Panc1 (cell line): ENCODE data around the gene UBTD2. TPM values are rescaled to one million over a fixed set of nuclear protein-coding genes. Genes with fewer than 3 reads are reported as not detected.

Source experiments
- ATAC-seq: fragments of 200-7000 bp; cut with Tn5 transposase; 2 replicates; pipeline ENCODE4 v1.9.1; 2020; ENCODE audit warnings: mild to moderate bottlenecking, moderate library complexity
- BruUV-seq: library from RNA; stranded (reverse); fragments of 400-500 nt; replicated peaks from 2 replicates; lab custom pipeline; 2021; lab: Mats Ljungman, UMichigan
- CTCF ChIA-PET: fragments of 300-600 bp; sonication (Branson Sonifier 250); formaldehyde crosslinking; loops from one replicate; lab custom pipeline; 2022; ENCODE audit warnings: antibody characterized with exemption; lab: Charles Lee
- POLR2A ChIA-PET: fragments of 300-600 bp; sonication (Branson Sonifier 250); formaldehyde crosslinking; loops from one replicate; lab custom pipeline; 2022; ENCODE audit warnings: antibody characterized with exemption; lab: Charles Lee
- DNase-seq: peaks from one replicate; pipeline ENCODE4 v3.0.0-alpha.2; 2010; ENCODE audit warnings: low read depth, low spot score
- H3K27ac ChIP-seq: 2 replicates; pipeline ENCODE4 v1.5.1; 2011; ENCODE audit warnings: mild to moderate bottlenecking, low read length, inconsistent platforms
- H3K27me3 ChIP-seq: fragments of 200-500 bp; sonication (Bioruptor generic); 2 replicates; pipeline ENCODE4 v1.6.0; 2014; ENCODE audit warnings: low read length, inconsistent platforms; ENCODE audit not compliant: control insufficient read depth, insufficient read depth
- H3K36me3 ChIP-seq: fragments of 200-500 bp; sonication (Bioruptor generic); 2 replicates; pipeline ENCODE4 v1.5.1; 2014; ENCODE audit warnings: inconsistent platforms, mild to moderate bottlenecking, low read length, moderate library complexity; ENCODE audit not compliant: control insufficient read depth, insufficient read depth
- H3K4me1 ChIP-seq: 2 replicates; pipeline ENCODE4 v1.5.1; 2011; ENCODE audit warnings: inconsistent platforms, mild to moderate bottlenecking, low read length, moderate library complexity; ENCODE audit not compliant: control insufficient read depth, insufficient read depth
- H3K4me3 ChIP-seq, 2 experiments: 2 replicates each; pipeline ENCODE4 v1.5.1; 2011 to 2012; ENCODE audit warnings: low read depth in 2 of 2, low read length in 2 of 2, mild to moderate bottlenecking in 2 of 2, inconsistent platforms in 1 of 2, moderate library complexity in 1 of 2
- H3K9me3 ChIP-seq: fragments of 200-500 bp; sonication (Bioruptor generic); 2 replicates; pipeline ENCODE4 v1.5.1; 2014; ENCODE audit warnings: low read depth, mild to moderate bottlenecking, inconsistent platforms, low read length, moderate library complexity; ENCODE audit not compliant: control insufficient read depth, insufficient read depth
- POLR2AphosphoS5 ChIP-seq: IDR thresholded peaks from 2 replicates; pipeline ENCODE4 v1.6.1; 2012; ENCODE audit warnings: mild to moderate bottlenecking, low read depth, low read length, moderate library complexity
- SIN3A ChIP-seq: IDR thresholded peaks from 2 replicates; pipeline ENCODE4 v1.6.1; 2012; ENCODE audit warnings: low read depth, mild to moderate bottlenecking, low read length, moderate library complexity, borderline replicate concordance; ENCODE audit not compliant: insufficient read depth
- TCF7L2 ChIP-seq: IDR thresholded peaks from 2 replicates; pipeline ENCODE4 v1.6.1; 2011; ENCODE audit warnings: mild to moderate bottlenecking, low read depth, low read length, inconsistent platforms
- in situ Hi-C: cut with HindIII; loops from 2 replicates; pipeline ENCODE4 v1.10.0; 2016; ENCODE audit warnings: low sequenced_read_pairs, low pct_unique_long_range_greater_than_20kb
- intact Hi-C: fragments of 100-400 bp; cut with micrococcal nuclease; formaldehyde crosslinking; loops from one replicate; pipeline ENCODE4 v1.10.0; 2022; ENCODE audit not compliant: unreplicated experiment
- total RNA-seq: library from RNA; stranded (reverse); gene quantifications from one replicate; pipeline ENCODE4 v1.2.1, GENCODE V29; 2021; ENCODE audit not compliant: unreplicated experiment
- TF ChIP-seq, protein P1 (sequence below), 2 experiments: IDR thresholded peaks; 2 replicates each; pipeline ENCODE4 v1.6.1; 2011 to 2012; ENCODE audit warnings: low read depth in 2 of 2, control low read depth in 1 of 2, low read length in 1 of 2, mild to moderate bottlenecking in 1 of 2, moderate library complexity in 1 of 2; ENCODE audit not compliant: insufficient read depth in 1 of 2
- TF ChIP-seq, protein P2 (sequence below): fragments of 450-650 bp; IDR thresholded peaks from 2 replicates; pipeline ENCODE4 v1.5.1; 2017; ENCODE audit warnings: mild to moderate bottlenecking

The UBTD2 gene
- total RNA-seq, 1 experiment from 2014 or later: 32.5 TPM

DNA sequence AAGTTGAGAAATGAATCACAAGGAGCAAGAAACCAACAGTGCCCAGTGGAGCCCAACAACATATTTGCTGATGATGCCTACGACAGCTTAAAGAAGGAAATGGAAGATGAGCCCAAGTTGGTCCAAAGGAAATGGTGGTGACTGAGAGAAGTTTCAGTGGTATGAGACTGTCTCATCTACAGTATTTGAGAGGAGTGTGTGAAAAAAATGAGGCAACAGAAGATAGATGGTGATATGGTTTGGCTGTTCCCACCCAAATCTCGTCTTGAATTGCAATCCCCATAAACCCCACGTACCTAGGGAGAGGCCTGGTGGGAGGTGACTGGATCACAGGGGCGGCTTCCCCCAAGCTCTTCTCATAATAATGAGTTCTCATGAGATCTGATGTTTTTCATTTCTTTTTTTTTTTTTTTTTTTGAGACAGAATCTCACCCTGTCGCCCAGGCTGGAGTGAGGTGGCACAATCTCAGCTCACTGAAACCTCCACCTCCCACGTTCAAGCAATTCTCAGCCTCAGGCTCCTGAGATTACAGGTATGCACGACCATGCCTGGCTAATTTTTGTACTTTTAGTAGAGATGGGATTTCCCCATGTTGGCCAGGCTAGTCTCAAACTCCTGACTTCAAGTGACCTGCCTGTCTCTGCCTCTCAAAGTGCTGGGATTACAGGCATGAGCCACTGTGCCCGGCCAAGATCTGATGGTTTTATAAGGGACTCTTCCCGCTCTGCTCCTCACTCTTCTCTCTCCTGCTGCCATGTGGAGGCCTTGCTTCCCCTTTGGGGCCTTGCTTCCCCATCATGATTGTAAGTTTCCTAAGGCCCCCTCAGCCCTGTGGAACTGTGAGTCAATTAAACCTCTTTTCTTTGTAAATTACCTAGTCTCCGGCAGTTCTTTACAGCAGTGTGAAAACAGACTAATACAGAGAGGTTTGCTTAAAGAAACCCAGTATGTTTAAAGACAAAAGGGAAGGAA, 59.4 kb downstream of the UBTD2 start:
- no peaks in the 10 kb centered on the region for H3K27me3 ChIP-seq
- no TSS peak for BruUV-seq
- H3K9me3 ChIP-seq: no peaks in the 10 kb centered on the region
- intact Hi-C loops (no loop called here), in situ Hi-C loops (no loop called here)
- ChIA-PET POLR2A (no interaction called here), CTCF (interaction anchor here (0.6 kb wide), 1 partner anchor 70 kb away, joined by 3 read pairs; no protein-coding TSS in a partner anchor)
- ATAC-seq (no peak), DNase-seq (no peak)
- no peaks in the 10 kb centered on the region for H3K4me1 ChIP-seq
- H3K4me3 ChIP-seq: no peak overlapping the region
- TF ChIP-seq, protein P1, sequence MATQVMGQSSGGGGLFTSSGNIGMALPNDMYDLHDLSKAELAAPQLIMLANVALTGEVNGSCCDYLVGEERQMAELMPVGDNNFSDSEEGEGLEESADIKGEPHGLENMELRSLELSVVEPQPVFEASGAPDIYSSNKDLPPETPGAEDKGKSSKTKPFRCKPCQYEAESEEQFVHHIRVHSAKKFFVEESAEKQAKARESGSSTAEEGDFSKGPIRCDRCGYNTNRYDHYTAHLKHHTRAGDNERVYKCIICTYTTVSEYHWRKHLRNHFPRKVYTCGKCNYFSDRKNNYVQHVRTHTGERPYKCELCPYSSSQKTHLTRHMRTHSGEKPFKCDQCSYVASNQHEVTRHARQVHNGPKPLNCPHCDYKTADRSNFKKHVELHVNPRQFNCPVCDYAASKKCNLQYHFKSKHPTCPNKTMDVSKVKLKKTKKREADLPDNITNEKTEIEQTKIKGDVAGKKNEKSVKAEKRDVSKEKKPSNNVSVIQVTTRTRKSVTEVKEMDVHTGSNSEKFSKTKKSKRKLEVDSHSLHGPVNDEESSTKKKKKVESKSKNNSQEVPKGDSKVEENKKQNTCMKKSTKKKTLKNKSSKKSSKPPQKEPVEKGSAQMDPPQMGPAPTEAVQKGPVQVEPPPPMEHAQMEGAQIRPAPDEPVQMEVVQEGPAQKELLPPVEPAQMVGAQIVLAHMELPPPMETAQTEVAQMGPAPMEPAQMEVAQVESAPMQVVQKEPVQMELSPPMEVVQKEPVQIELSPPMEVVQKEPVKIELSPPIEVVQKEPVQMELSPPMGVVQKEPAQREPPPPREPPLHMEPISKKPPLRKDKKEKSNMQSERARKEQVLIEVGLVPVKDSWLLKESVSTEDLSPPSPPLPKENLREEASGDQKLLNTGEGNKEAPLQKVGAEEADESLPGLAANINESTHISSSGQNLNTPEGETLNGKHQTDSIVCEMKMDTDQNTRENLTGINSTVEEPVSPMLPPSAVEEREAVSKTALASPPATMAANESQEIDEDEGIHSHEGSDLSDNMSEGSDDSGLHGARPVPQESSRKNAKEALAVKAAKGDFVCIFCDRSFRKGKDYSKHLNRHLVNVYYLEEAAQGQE (IDR thresholded peaks at IDR 0.05; ENCODE audit: insufficient read depth in 1 of 2, low read depth in 2 of 2, low read length in 1 of 2): no peak
- TF ChIP-seq POLR2AphosphoS5 (no peak), TCF7L2 (no peak), SIN3A (no peak)
- TF ChIP-seq, protein P2, sequence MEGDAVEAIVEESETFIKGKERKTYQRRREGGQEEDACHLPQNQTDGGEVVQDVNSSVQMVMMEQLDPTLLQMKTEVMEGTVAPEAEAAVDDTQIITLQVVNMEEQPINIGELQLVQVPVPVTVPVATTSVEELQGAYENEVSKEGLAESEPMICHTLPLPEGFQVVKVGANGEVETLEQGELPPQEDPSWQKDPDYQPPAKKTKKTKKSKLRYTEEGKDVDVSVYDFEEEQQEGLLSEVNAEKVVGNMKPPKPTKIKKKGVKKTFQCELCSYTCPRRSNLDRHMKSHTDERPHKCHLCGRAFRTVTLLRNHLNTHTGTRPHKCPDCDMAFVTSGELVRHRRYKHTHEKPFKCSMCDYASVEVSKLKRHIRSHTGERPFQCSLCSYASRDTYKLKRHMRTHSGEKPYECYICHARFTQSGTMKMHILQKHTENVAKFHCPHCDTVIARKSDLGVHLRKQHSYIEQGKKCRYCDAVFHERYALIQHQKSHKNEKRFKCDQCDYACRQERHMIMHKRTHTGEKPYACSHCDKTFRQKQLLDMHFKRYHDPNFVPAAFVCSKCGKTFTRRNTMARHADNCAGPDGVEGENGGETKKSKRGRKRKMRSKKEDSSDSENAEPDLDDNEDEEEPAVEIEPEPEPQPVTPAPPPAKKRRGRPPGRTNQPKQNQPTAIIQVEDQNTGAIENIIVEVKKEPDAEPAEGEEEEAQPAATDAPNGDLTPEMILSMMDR: no peak
- H3K36me3 ChIP-seq: no peaks in the 10 kb centered on the region; the same call in 1 of the 2 replicates
- H3K27ac ChIP-seq: no peak overlapping the region

DNA sequence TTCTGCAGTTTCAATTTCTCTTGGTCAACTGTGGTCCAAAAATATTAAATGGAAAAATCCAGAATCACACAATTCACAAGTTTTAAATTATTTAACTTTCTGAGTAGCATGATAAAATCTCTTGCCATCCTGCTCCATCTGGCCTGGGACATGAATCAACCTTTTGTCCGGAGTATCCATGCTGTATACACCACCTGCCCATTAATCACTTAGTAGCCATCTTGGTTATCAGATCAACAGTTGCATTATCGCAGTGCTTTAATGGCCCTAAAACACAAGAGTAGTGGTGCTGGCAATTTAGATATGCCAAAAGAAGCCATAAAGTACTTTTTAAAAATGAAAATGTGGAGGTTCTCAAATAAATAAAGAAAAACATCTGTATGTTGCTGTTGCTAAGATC, 64.3 kb downstream of the UBTD2 start:
- no peaks in the 10 kb centered on the region for H3K4me1 ChIP-seq
- no peaks in the 10 kb centered on the region for H3K27me3 ChIP-seq
- ChIA-PET CTCF (interaction anchor here (0.7 kb wide), 1 partner anchor 152 kb away, joined by 7 read pairs; no protein-coding TSS in a partner anchor), POLR2A (no interaction called here)
- DNase-seq (no peak), ATAC-seq (no peak)
- intact Hi-C loops: no loop called here
- no peaks in the 10 kb centered on the region for H3K9me3 ChIP-seq
- in situ Hi-C loops: no loop called here
- BruUV-seq: no TSS peak
- H3K27ac ChIP-seq: no peak overlapping the region
- no peak overlapping the region for H3K4me3 ChIP-seq
- TF ChIP-seq, protein P2: no peak
- no peak for TF ChIP-seq TCF7L2
- TF ChIP-seq POLR2AphosphoS5: no peak
- TF ChIP-seq, protein P1 (IDR thresholded peaks at IDR 0.05; ENCODE audit: insufficient read depth in 1 of 2, low read depth in 2 of 2, low read length in 1 of 2): no peak
- TF ChIP-seq SIN3A: no peak
- H3K36me3 ChIP-seq: no peaks in the 10 kb centered on the region
